Measurements from ENCODE around the gene SLC22A23.

DNA sequence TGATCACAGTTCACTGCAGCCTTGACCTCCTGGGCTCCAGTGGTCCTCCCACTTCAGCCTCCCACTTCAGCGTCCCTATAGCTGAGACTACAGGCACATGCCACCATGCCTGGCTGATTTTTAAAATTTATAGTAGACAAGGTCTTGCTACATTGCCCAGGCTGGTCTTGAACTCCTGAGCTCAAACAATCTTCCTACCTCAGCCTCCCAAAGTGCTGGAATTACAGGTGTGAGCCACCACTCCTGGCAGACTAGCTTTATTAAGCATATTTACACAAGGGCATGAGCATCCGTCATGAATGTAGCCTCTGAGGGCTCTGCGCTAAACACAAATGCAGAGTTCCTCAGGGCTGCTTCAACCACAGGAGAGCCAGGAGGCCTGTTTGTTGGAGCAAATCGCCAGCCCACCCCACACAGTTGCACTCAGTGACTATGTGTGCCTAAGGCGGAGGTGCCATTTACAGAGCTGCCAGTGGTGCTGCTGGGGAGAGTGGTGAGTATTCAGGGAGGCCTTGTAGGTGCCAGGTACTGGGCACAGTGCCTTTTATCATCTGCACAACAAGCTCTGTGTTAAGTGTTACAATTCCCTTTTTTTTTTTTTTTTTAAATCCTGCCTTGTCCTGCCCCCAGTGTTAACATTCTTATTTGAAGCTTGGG, 119.9 kb downstream of the SLC22A23 start:
- TF ChIP-seq CTCF (IDR thresholded peaks at IDR 0.05; ENCODE audit: insufficient read depth, low read depth, low read length) (no peak), EZH2 (IDR thresholded peaks at IDR 0.05; ENCODE audit: insufficient read depth, low read length) (no peak)
